K562 (cell line): ENCODE results near the gene ALK. TPM values are rescaled to one million over a fixed set of nuclear protein-coding genes. Genes with fewer than 3 reads are reported as not detected.

Experiments used
- ATAC-seq: fragments of 200-7000 bp; cut with Tn5 transposase; 3 replicates; pipeline ENCODE4 v1.9.1; 2020; ENCODE audit warnings: moderate library complexity
- BruUV-seq: library from RNA; stranded (reverse); fragments of 400-500 nt; replicated peaks from 2 replicates; lab custom pipeline; 2021; lab: Mats Ljungman, UMichigan
- CTCF ChIA-PET: fragments of 300-600 bp; formaldehyde crosslinking; extraction: SDS; loops from one replicate; lab custom pipeline; 2021; ENCODE audit warnings: low intra/inter-chr PET ratio; lab: Yijun Ruan, JAX
- POLR2A ChIA-PET: fragments of 300-600, 350-650 bp; sonication (Branson Sonifier 250); formaldehyde crosslinking; extraction: SDS; loops from one replicate; lab custom pipeline; 2021; ENCODE audit warnings: antibody characterized with exemption, inconsistent platforms; lab: Yijun Ruan, JAX
- DNase-seq, 4 experiments: peaks; one replicate each; pipeline versions ENCODE4 v3.0.0 to v3.0.0-alpha.2; 2011 to 2018; ENCODE audit warnings: low spot score in 3 of 4, mixed read lengths in 3 of 4; ENCODE audit errors: extremely low read depth in 1 of 4
- FAIRE-seq: peaks from 2 replicates; lab custom pipeline; 2011; peaks lifted over from hg19 to GRCh38; lab: Jason Lieb, UNC
- H2AFZ ChIP-seq: 2 replicates; pipeline ENCODE4 v1.6.0; 2011; ENCODE audit warnings: low read depth, low read length, control low read depth, inconsistent platforms
- H3K27ac ChIP-seq: fragments of 200-600 bp; 3 replicates; pipeline ENCODE4 v1.8.0; 2011; ENCODE audit warnings: low read depth, mild to moderate bottlenecking, control low read depth, inconsistent platforms, low read length, moderate library complexity, mixed read lengths; ENCODE audit errors: extremely low read depth
- H3K27me3 ChIP-seq, 2 experiments: fragments of 300-600 bp in 1 of 2; 2 replicates in 1 of 2; 3 replicates in 1 of 2; pipeline versions ENCODE4 v1.6.0 to v1.8.0; 2011; ENCODE audit warnings: inconsistent platforms in 2 of 2, low read length in 2 of 2, mild to moderate bottlenecking in 1 of 2, mixed read lengths in 1 of 2, moderate library complexity in 1 of 2; ENCODE audit not compliant: control insufficient read depth in 2 of 2, insufficient read depth in 2 of 2
- H3K36me3 ChIP-seq: fragments of 300-600 bp; 3 replicates; pipeline ENCODE4 v1.8.0; 2011; ENCODE audit warnings: mild to moderate bottlenecking, low read length, inconsistent platforms; ENCODE audit not compliant: control insufficient read depth, insufficient read depth
- H3K4me1 ChIP-seq, 2 experiments: fragments of 200-600 bp in 1 of 2; replicated peaks in 1 of 2; 2 replicates in 1 of 2; 3 replicates in 1 of 2; pipeline versions ENCODE4 v1.5.1 to v1.8.0; 2011; ENCODE audit warnings: inconsistent platforms in 2 of 2, low read length in 2 of 2, mild to moderate bottlenecking in 1 of 2, mixed read lengths in 1 of 2, moderate library complexity in 1 of 2; ENCODE audit not compliant: control insufficient read depth in 2 of 2, insufficient read depth in 2 of 2
- H3K4me2 ChIP-seq: 2 replicates; pipeline ENCODE4 v1.6.1; 2011; ENCODE audit warnings: low read length, control low read depth, inconsistent platforms, mixed read lengths; ENCODE audit not compliant: insufficient read depth
- H3K4me3 ChIP-seq: fragments of 200-600 bp; sonication (generic), shearing (Covaris generic); 2 replicates; pipeline ENCODE4 v1.5.1; 2016; ENCODE audit warnings: control low read depth, inconsistent platforms
- H3K79me2 ChIP-seq: fragments of 200-600 bp; 3 replicates; pipeline ENCODE4 v1.8.0; 2011; ENCODE audit warnings: low read length, inconsistent platforms; ENCODE audit not compliant: control insufficient read depth, insufficient read depth
- H3K9ac ChIP-seq, 2 experiments: 2 replicates each; pipeline versions ENCODE4 v1.6.0 to v1.6.1; 2011; ENCODE audit warnings: low read depth in 2 of 2, low read length in 2 of 2, control low read depth in 1 of 2, inconsistent platforms in 1 of 2, mild to moderate bottlenecking in 1 of 2, mixed read lengths in 1 of 2; ENCODE audit not compliant: insufficient read depth in 1 of 2
- H3K9me1 ChIP-seq: one replicate; pipeline ENCODE4 v1.6.0; 2011; ENCODE audit warnings: inconsistent platforms, mild to moderate bottlenecking, low read length, moderate library complexity; ENCODE audit not compliant: control insufficient read depth, insufficient read depth
- H3K9me3 ChIP-seq: replicated peaks from 2 replicates; pipeline ENCODE4 v1.5.1; 2011; ENCODE audit warnings: low read depth, low read length, inconsistent platforms; ENCODE audit not compliant: control insufficient read depth, insufficient read depth
- H4K20me1 ChIP-seq: replicated peaks from 2 replicates; pipeline ENCODE4 v1.6.1; 2011; ENCODE audit warnings: low read length, inconsistent platforms, mixed read lengths; ENCODE audit not compliant: control insufficient read depth, insufficient read depth
- BRD9 ChIP-seq: fragments of 450-650 bp; IDR thresholded peaks from 2 replicates; pipeline ENCODE4 v1.6.1; 2018; ENCODE audit warnings: low read depth; ENCODE audit not compliant: partially characterized antibody
- EHMT2 ChIP-seq: fragments of 450-650 bp; IDR thresholded peaks from 2 replicates; pipeline ENCODE4 v1.6.1; 2018; ENCODE audit warnings: antibody characterized with exemption
- HDAC1 ChIP-seq, 2 experiments: fragments of 450-650 bp; IDR thresholded peaks; 2 replicates each; pipeline ENCODE4 v1.6.1; 2016 to 2017; ENCODE audit warnings: inconsistent platforms in 1 of 2, mild to moderate bottlenecking in 1 of 2, moderate library complexity in 1 of 2
- HNRNPUL1 ChIP-seq: fragments of 200-400 bp; formaldehyde crosslinking; IDR thresholded peaks from 2 replicates; pipeline ENCODE4 v1.6.1; 2017; ENCODE audit warnings: low read length
- RBM14 ChIP-seq: fragments of 200-400 bp; formaldehyde crosslinking; IDR thresholded peaks from 2 replicates; pipeline ENCODE4 v1.6.1; 2018; ENCODE audit warnings: low read depth, mild to moderate bottlenecking, low read length, moderate library complexity, borderline replicate concordance; ENCODE audit not compliant: insufficient read depth
- RCOR1 ChIP-seq, 2 experiments: IDR thresholded peaks; 2 replicates each; pipeline ENCODE4 v1.6.1; 2012; ENCODE audit warnings: low read depth in 2 of 2, low read length in 2 of 2, borderline replicate concordance in 1 of 2, improper control_type of control experiment in 1 of 2
- WGBS: fragments of 100-300 bp; shearing (Covaris generic); methylation state at CpG from one replicate; pipeline ENCODE4 v1.1.6; 2016; ENCODE audit warnings: low coverage, mixed read lengths; ENCODE audit not compliant: insufficient coverage; ENCODE audit errors: missing lambda C conversion rate; 5-methylcytosine and 5-hydroxymethylcytosine counted together
- in situ Hi-C: fragments of 300-500 bp; cut with MboI; formaldehyde crosslinking; loops from 4 replicates; pipeline ENCODE4 v1.15.0; 2018; ENCODE audit warnings: inconsistent platforms, mixed read lengths
- intact Hi-C: fragments of 100-400 bp; cut with micrococcal nuclease; formaldehyde crosslinking; loops from 2 replicates; pipeline ENCODE4 v1.14.2; 2022
- polyA plus RNA-seq, 8 experiments: library from polyadenylated mRNA; depleted of rRNA in 4 of 8; stranded (reverse) in 5 of 8; unstranded in 3 of 8; fragments of >200 nt; fragmentation: Nextera tagmentation in 2 of 8; fragmentation: Illumina TruSeq in 1 of 8; extraction: Ambion mirVana in 2 of 8; extraction: Trizol in 1 of 8; gene quantifications; 2 replicates each; pipeline versions ENCODE4 v1.2.1 to v1.2.3, GENCODE V29; 2011 to 2014; ENCODE audit warnings: inconsistent platforms in 1 of 8, missing spikeins in 1 of 8
- total RNA-seq, 7 experiments: library from RNA; depleted of rRNA in 6 of 7; stranded (reverse); fragments of >200 nt in 6 of 7; fragmentation: Illumina TruSeq in 2 of 7; extraction: Trizol in 2 of 7; gene quantifications; 2 replicates each; pipeline versions ENCODE4 v1.2.1 to v1.2.3, GENCODE V29; 2011 to 2021; ENCODE audit warnings: low replicate concordance in 1 of 7
- TF ChIP-seq, protein P1 (sequence below): fragments of 450-650 bp; formaldehyde crosslinking; IDR thresholded peaks from 2 replicates; pipeline ENCODE4 v1.4.0; 2020; ENCODE audit warnings: mild to moderate bottlenecking, moderate library complexity
- TF ChIP-seq, protein P2 (sequence below): sonication (generic); formaldehyde crosslinking; IDR thresholded peaks from 2 replicates; pipeline ENCODE4 v1.8.0; 2023; ENCODE audit warnings: mild to moderate bottlenecking, missing genetic modification reagents

ALK gene
- total and polyA plus RNA-seq, 9 of the 15 experiments (the other 6 are each of a cell fraction or from before 2014, with no cell fraction given), result not detected

DNA sequence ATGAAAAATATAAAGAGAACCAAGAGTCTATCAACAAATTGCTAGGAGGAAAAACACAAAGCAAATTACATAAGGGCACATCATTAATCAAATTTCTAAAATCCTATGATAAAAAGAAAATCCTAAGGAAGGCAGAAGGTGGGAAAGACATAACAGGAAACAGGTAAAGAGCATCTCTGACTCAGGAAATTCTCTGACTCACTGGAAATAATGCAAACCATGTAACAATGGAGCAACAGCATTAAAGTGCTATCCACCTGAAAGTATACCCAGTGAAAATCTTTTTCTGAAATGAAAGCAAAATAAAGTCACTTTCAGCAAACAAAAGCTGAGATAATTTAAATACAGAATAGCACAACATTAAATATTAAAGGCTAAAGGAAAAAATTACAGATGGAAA is 10.9 kb downstream of the ALK start:
- in situ Hi-C loops (no loop called here), intact Hi-C loops (no loop called here)
- ChIA-PET POLR2A (no interaction called here), CTCF (no interaction called here)
- DNase-seq (no peak), ATAC-seq (no peak), FAIRE-seq (no peak)
- Histone ChIP-seq H3K27me3 (no peaks in the 10 kb centered on the region; a peak in 1 of 5 replicates), H3K9ac (no peak overlapping the region), H4K20me1 (no peaks in the 10 kb centered on the region), H3K27ac (no peak overlapping the region), H3K9me3 (no peaks in the 10 kb centered on the region), H2AFZ (no peak overlapping the region), H3K4me2 (no peak overlapping the region), H3K36me3 (no peaks in the 10 kb centered on the region), H3K4me1 (no peaks in the 10 kb centered on the region), H3K9me1 (no peaks in the 10 kb centered on the region), H3K4me3 (no peak overlapping the region), H3K79me2 (no peaks in the 10 kb centered on the region)
- TF ChIP-seq BRD9 (no peak), HNRNPUL1 (no peak), RCOR1 (IDR thresholded peaks at IDR 0.05; ENCODE audit: borderline replicate concordance in 1 of 2, low read depth in 2 of 2, low read length in 2 of 2) (no peak), RBM14 (no peak), HDAC1 (IDR thresholded peaks at IDR 0.05) (no peak)
- BruUV-seq, result no TSS peak

DNA sequence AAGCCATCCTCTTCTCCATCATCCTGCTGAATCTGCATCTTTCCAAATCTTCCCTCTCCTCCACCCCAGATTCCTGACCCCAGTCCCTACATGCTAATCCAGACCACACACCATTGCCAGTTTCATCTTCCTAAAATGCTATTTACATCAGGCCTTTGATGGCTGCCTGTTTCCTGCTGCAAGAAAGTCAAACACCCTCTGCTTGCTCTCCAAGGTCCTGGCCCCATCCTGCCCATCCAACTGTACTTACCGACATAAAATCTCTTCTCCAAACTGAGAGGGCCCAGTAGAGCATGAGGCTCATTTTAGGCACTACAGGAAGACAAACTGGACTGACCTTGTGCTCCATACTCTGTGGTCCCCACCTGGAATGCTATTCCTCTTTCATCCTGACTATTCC is 19.0 kb downstream of the ALK start:
- FAIRE-seq (no peak), ATAC-seq (no peak), DNase-seq (no peak)
- Histone ChIP-seq H3K4me2 (no peak overlapping the region), H2AFZ (no peak overlapping the region), H3K27me3 (no peaks in the 10 kb centered on the region; a peak in 2 of 5 replicates), H3K9ac (no peak overlapping the region), H3K9me3 (no peaks in the 10 kb centered on the region), H3K4me1 (no peaks in the 10 kb centered on the region), H3K79me2 (no peaks in the 10 kb centered on the region), H3K9me1 (no peaks in the 10 kb centered on the region), H3K27ac (no peak overlapping the region), H4K20me1 (no peaks in the 10 kb centered on the region), H3K36me3 (no peaks in the 10 kb centered on the region), H3K4me3 (no peak overlapping the region)
- in situ Hi-C loops, result no loop called here
- WGBS, result 8% methylated on average over 1 of the region's 1 CpG
- BruUV-seq, result no TSS peak
- POLR2A ChIA-PET, result no interaction called here
- intact Hi-C loops, result no loop called here
- CTCF ChIA-PET, result no interaction called here
- TF ChIP-seq, protein P1, sequence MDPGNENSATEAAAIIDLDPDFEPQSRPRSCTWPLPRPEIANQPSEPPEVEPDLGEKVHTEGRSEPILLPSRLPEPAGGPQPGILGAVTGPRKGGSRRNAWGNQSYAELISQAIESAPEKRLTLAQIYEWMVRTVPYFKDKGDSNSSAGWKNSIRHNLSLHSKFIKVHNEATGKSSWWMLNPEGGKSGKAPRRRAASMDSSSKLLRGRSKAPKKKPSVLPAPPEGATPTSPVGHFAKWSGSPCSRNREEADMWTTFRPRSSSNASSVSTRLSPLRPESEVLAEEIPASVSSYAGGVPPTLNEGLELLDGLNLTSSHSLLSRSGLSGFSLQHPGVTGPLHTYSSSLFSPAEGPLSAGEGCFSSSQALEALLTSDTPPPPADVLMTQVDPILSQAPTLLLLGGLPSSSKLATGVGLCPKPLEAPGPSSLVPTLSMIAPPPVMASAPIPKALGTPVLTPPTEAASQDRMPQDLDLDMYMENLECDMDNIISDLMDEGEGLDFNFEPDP (CRISPR knock-in tag), result no peak
- TF ChIP-seq EHMT2, result peak; percentile 33; the same call in 1 of the 2 replicates
- TF ChIP-seq, protein P2, sequence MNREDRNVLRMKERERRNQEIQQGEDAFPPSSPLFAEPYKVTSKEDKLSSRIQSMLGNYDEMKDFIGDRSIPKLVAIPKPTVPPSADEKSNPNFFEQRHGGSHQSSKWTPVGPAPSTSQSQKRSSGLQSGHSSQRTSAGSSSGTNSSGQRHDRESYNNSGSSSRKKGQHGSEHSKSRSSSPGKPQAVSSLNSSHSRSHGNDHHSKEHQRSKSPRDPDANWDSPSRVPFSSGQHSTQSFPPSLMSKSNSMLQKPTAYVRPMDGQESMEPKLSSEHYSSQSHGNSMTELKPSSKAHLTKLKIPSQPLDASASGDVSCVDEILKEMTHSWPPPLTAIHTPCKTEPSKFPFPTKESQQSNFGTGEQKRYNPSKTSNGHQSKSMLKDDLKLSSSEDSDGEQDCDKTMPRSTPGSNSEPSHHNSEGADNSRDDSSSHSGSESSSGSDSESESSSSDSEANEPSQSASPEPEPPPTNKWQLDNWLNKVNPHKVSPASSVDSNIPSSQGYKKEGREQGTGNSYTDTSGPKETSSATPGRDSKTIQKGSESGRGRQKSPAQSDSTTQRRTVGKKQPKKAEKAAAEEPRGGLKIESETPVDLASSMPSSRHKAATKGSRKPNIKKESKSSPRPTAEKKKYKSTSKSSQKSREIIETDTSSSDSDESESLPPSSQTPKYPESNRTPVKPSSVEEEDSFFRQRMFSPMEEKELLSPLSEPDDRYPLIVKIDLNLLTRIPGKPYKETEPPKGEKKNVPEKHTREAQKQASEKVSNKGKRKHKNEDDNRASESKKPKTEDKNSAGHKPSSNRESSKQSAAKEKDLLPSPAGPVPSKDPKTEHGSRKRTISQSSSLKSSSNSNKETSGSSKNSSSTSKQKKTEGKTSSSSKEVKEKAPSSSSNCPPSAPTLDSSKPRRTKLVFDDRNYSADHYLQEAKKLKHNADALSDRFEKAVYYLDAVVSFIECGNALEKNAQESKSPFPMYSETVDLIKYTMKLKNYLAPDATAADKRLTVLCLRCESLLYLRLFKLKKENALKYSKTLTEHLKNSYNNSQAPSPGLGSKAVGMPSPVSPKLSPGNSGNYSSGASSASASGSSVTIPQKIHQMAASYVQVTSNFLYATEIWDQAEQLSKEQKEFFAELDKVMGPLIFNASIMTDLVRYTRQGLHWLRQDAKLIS, result no peak
